ENCODE results near the gene SLC4A2.

Gene SLC4A2

GRCh38 chr7:151103973-151104372, 44.6 kb downstream of the SLC4A2 start:
- H3K36me3 ChIP-seq (ENCODE audit: control insufficient read depth in 5 of 5, insufficient read depth in 5 of 5, low read length in 5 of 5), result peaks cover 0 to 19% (median 7%) of the 10 kb centered on the region in 5 donors
- H3K4me1 ChIP-seq (ENCODE audit: control insufficient read depth in 5 of 5, insufficient read depth in 5 of 5, low read length in 5 of 5), result peaks cover 2 to 36% (median 27%) of the 10 kb centered on the region in 5 donors
- no peaks in the 10 kb centered on the region for H3K9me3 ChIP-seq (ENCODE audit: control insufficient read depth in 5 of 5, low read length in 5 of 5)
- no peak overlapping the region for H3K27ac ChIP-seq (ENCODE audit: low read depth, low read length)
- H3K9ac ChIP-seq (ENCODE audit: low read length in 5 of 5), result no peak overlapping the region
- no peak overlapping the region for H3K4me3 ChIP-seq (ENCODE audit: low read depth in 1 of 5, low read length in 5 of 5)
- H3K27me3 ChIP-seq (ENCODE audit: control insufficient read depth in 5 of 5, insufficient read depth in 4 of 5, low read length in 5 of 5), result no peaks in the 10 kb centered on the region

GRCh38 chr7:151104411-151105235, 45.2 kb downstream of the SLC4A2 start:
- H3K9ac ChIP-seq (ENCODE audit: low read length in 5 of 5), result no peak overlapping the region
- H3K27me3 ChIP-seq (ENCODE audit: control insufficient read depth in 5 of 5, insufficient read depth in 4 of 5, low read length in 5 of 5), result no peaks in the 10 kb centered on the region
- no peak overlapping the region for H3K27ac ChIP-seq (ENCODE audit: low read depth, low read length)
- H3K4me1 ChIP-seq (ENCODE audit: control insufficient read depth in 5 of 5, insufficient read depth in 5 of 5, low read length in 5 of 5), result peaks cover 2 to 38% (median 24%) of the 10 kb centered on the region in 5 donors
- no peak overlapping the region for H3K4me3 ChIP-seq (ENCODE audit: low read depth in 1 of 5, low read length in 5 of 5)
- no peaks in the 10 kb centered on the region for H3K9me3 ChIP-seq (ENCODE audit: control insufficient read depth in 5 of 5, low read length in 5 of 5)
- H3K36me3 ChIP-seq (ENCODE audit: control insufficient read depth in 5 of 5, insufficient read depth in 5 of 5, low read length in 5 of 5), result peaks cover 0 to 19% (median 7%) of the 10 kb centered on the region in 5 donors

GRCh38 chr7:151107882-151108281, 48.5 kb downstream of the SLC4A2 start:
- Histone ChIP-seq H3K9me3 (ENCODE audit: control insufficient read depth in 5 of 5, low read length in 5 of 5) (no peaks in the 10 kb centered on the region), H3K27ac (ENCODE audit: low read depth, low read length) (no peak overlapping the region), H3K4me3 (ENCODE audit: low read depth in 1 of 5, low read length in 5 of 5) (no peak overlapping the region), H3K9ac (ENCODE audit: low read length in 5 of 5) (peak overlapping the region in 1 of 5 donors; percentile 56), H3K4me1 (ENCODE audit: control insufficient read depth in 5 of 5, insufficient read depth in 5 of 5, low read length in 5 of 5) (peaks cover 2 to 38% (median 26%) of the 10 kb centered on the region in 5 donors), H3K36me3 (ENCODE audit: control insufficient read depth in 5 of 5, insufficient read depth in 5 of 5, low read length in 5 of 5) (peaks cover 0 to 13% (median 7%) of the 10 kb centered on the region in 5 donors), H3K27me3 (ENCODE audit: control insufficient read depth in 5 of 5, insufficient read depth in 4 of 5, low read length in 5 of 5) (no peaks in the 10 kb centered on the region)

GRCh38 chr7:151109094-151110048, 50.0 kb downstream of the SLC4A2 start:
- no peak overlapping the region for H3K4me3 ChIP-seq (ENCODE audit: low read depth in 1 of 5, low read length in 5 of 5)
- peaks cover 0 to 12% (median 6%) of the 10 kb centered on the region in 5 donors for H3K36me3 ChIP-seq (ENCODE audit: control insufficient read depth in 5 of 5, insufficient read depth in 5 of 5, low read length in 5 of 5)
- H3K9ac ChIP-seq (ENCODE audit: low read length in 5 of 5), result no peak overlapping the region
- peak overlapping the region; percentile 37 for H3K27ac ChIP-seq (ENCODE audit: low read depth, low read length)
- peaks cover 2 to 38% (median 23%) of the 10 kb centered on the region in 5 donors for H3K4me1 ChIP-seq (ENCODE audit: control insufficient read depth in 5 of 5, insufficient read depth in 5 of 5, low read length in 5 of 5)
- no peaks in the 10 kb centered on the region for H3K27me3 ChIP-seq (ENCODE audit: control insufficient read depth in 5 of 5, insufficient read depth in 4 of 5, low read length in 5 of 5)
- no peaks in the 10 kb centered on the region for H3K9me3 ChIP-seq (ENCODE audit: control insufficient read depth in 5 of 5, low read length in 5 of 5)

GRCh38 chr7:151110236-151110940, 51.0 kb downstream of the SLC4A2 start:
- peak overlapping the region in 2 of 5 donors; percentile 12 to 41 for H3K9ac ChIP-seq (ENCODE audit: low read length in 5 of 5)
- H3K4me3 ChIP-seq (ENCODE audit: low read depth in 1 of 5, low read length in 5 of 5), result no peak overlapping the region
- peaks cover 0 to 7% (median 3%) of the 10 kb centered on the region in 5 donors for H3K36me3 ChIP-seq (ENCODE audit: control insufficient read depth in 5 of 5, insufficient read depth in 5 of 5, low read length in 5 of 5)
- H3K27ac ChIP-seq (ENCODE audit: low read depth, low read length), result no peak overlapping the region
- no peaks in the 10 kb centered on the region for H3K27me3 ChIP-seq (ENCODE audit: control insufficient read depth in 5 of 5, insufficient read depth in 4 of 5, low read length in 5 of 5)
- H3K4me1 ChIP-seq (ENCODE audit: control insufficient read depth in 5 of 5, insufficient read depth in 5 of 5, low read length in 5 of 5), result peaks cover 0 to 31% (median 19%) of the 10 kb centered on the region in 5 donors
- no peaks in the 10 kb centered on the region for H3K9me3 ChIP-seq (ENCODE audit: control insufficient read depth in 5 of 5, low read length in 5 of 5)

- H3K4me3 ChIP-seq (ENCODE audit: low read depth in 1 of 5, low read length in 5 of 5), result no peak overlapping the region
- no peaks in the 10 kb centered on the region for H3K27me3 ChIP-seq (ENCODE audit: control insufficient read depth in 5 of 5, insufficient read depth in 4 of 5, low read length in 5 of 5)
- no peaks in the 10 kb centered on the region for H3K9me3 ChIP-seq (ENCODE audit: control insufficient read depth in 5 of 5, low read length in 5 of 5)
- peaks cover 0 to 7% (median 3%) of the 10 kb centered on the region in 5 donors for H3K36me3 ChIP-seq (ENCODE audit: control insufficient read depth in 5 of 5, insufficient read depth in 5 of 5, low read length in 5 of 5)
- H3K4me1 ChIP-seq (ENCODE audit: control insufficient read depth in 5 of 5, insufficient read depth in 5 of 5, low read length in 5 of 5), result peaks cover 0 to 34% (median 22%) of the 10 kb centered on the region in 5 donors
- no peak overlapping the region for H3K27ac ChIP-seq (ENCODE audit: low read depth, low read length)
- H3K9ac ChIP-seq (ENCODE audit: low read length in 5 of 5), result no peak overlapping the region
Measured at GRCh38 chr7:151110941-151111645, 51.7 kb downstream of the SLC4A2 start.

- peaks cover 0 to 23% (median 17%) of the 10 kb centered on the region in 5 donors for H3K36me3 ChIP-seq (ENCODE audit: control insufficient read depth in 5 of 5, insufficient read depth in 5 of 5, low read length in 5 of 5)
- H3K27ac ChIP-seq (ENCODE audit: low read depth, low read length), result no peak overlapping the region
- H3K4me1 ChIP-seq (ENCODE audit: control insufficient read depth in 5 of 5, insufficient read depth in 5 of 5, low read length in 5 of 5), result peaks cover 0 to 34% (median 22%) of the 10 kb centered on the region in 5 donors
- H3K4me3 ChIP-seq (ENCODE audit: low read depth in 1 of 5, low read length in 5 of 5), result no peak overlapping the region
- H3K27me3 ChIP-seq (ENCODE audit: control insufficient read depth in 5 of 5, insufficient read depth in 4 of 5, low read length in 5 of 5), result no peaks in the 10 kb centered on the region
- no peaks in the 10 kb centered on the region for H3K9me3 ChIP-seq (ENCODE audit: control insufficient read depth in 5 of 5, low read length in 5 of 5)
- no peak overlapping the region for H3K9ac ChIP-seq (ENCODE audit: low read length in 5 of 5)
Measured at GRCh38 chr7:151113344-151114150, 54.2 kb downstream of the SLC4A2 start.

GRCh38 chr7:151114151-151115090, 55.0 kb downstream of the SLC4A2 start:
- no peak overlapping the region for H3K27ac ChIP-seq (ENCODE audit: low read depth, low read length)
- no peak overlapping the region for H3K9ac ChIP-seq (ENCODE audit: low read length in 5 of 5)
- no peaks in the 10 kb centered on the region for H3K9me3 ChIP-seq (ENCODE audit: control insufficient read depth in 5 of 5, low read length in 5 of 5)
- H3K4me3 ChIP-seq (ENCODE audit: low read depth in 1 of 5, low read length in 5 of 5), result peak overlapping the region in 1 of 5 donors; percentile 17
- H3K4me1 ChIP-seq (ENCODE audit: control insufficient read depth in 5 of 5, insufficient read depth in 5 of 5, low read length in 5 of 5), result peaks cover 0 to 29% (median 22%) of the 10 kb centered on the region in 5 donors
- H3K36me3 ChIP-seq (ENCODE audit: control insufficient read depth in 5 of 5, insufficient read depth in 5 of 5, low read length in 5 of 5), result peaks cover 0 to 31% (median 25%) of the 10 kb centered on the region in 5 donors
- no peaks in the 10 kb centered on the region for H3K27me3 ChIP-seq (ENCODE audit: control insufficient read depth in 5 of 5, insufficient read depth in 4 of 5, low read length in 5 of 5)
